WTC11 (cell line): ENCODE results near the gene SLC25A25. TPM values are rescaled to one million over a fixed set of nuclear protein-coding genes. Genes with fewer than 3 reads are reported as not detected.

Source experiments
- ATAC-seq: fragments of 200-7000 bp; cut with Tn5 transposase; 2 replicates; pipeline ENCODE4 v1.10.0; 2021; ENCODE audit warnings: mild to moderate bottlenecking, moderate library complexity
- CTCF ChIA-PET: fragments of 300-600 bp; sonication (Branson Sonifier 250); formaldehyde crosslinking; loops from one replicate; lab custom pipeline; 2021; ENCODE audit warnings: antibody characterized with exemption; lab: Charles Lee
- POLR2A ChIA-PET: fragments of 350-600 bp; sonication (Branson Sonifier 250); formaldehyde crosslinking; loops from one replicate; lab custom pipeline; 2021; ENCODE audit warnings: antibody characterized with exemption; lab: Charles Lee
- DNase-seq: peaks from one replicate; pipeline ENCODE4 v3.0.0; 2021; ENCODE audit warnings: low spot score
- H3K27ac Mint-ChIP-seq: 2 replicates; pipeline ENCODE4 v1.8.0; 2021; ENCODE audit warnings: mixed read lengths
- H3K27me3 Mint-ChIP-seq: 2 replicates; pipeline ENCODE4 v1.8.0; 2021; ENCODE audit warnings: low read depth, mild to moderate bottlenecking, moderate library complexity, mixed read lengths
- H3K36me3 Mint-ChIP-seq: 2 replicates; pipeline ENCODE4 v1.8.0; 2021; ENCODE audit warnings: mixed read lengths
- H3K4me1 Mint-ChIP-seq: 2 replicates; pipeline ENCODE4 v1.8.0; 2022; ENCODE audit warnings: mixed read lengths
- H3K4me3 Mint-ChIP-seq: 2 replicates; pipeline ENCODE4 v1.8.0; 2021; ENCODE audit warnings: mild to moderate bottlenecking, moderate library complexity, mixed read lengths
- H3K9me3 Mint-ChIP-seq: 2 replicates; pipeline ENCODE4 v1.8.0; 2021; ENCODE audit warnings: mixed read lengths
- AFF4 ChIP-seq: sonication (generic); formaldehyde crosslinking; IDR thresholded peaks from 2 replicates; pipeline ENCODE4 v1.8.1; 2023; ENCODE audit warnings: mild to moderate bottlenecking, missing genetic modification reagents, borderline replicate concordance
- ELF4 ChIP-seq: sonication (generic); formaldehyde crosslinking; IDR thresholded peaks from 2 replicates; pipeline ENCODE4 v1.8.1; 2022; ENCODE audit warnings: low read depth, mild to moderate bottlenecking, moderate library complexity, missing genetic modification reagents
- FOXP4 ChIP-seq: sonication (generic); formaldehyde crosslinking; IDR thresholded peaks from 2 replicates; pipeline ENCODE4 v1.8.0; 2022; ENCODE audit warnings: mild to moderate bottlenecking, missing genetic modification reagents
- MXD4 ChIP-seq: fragments of 250-450 bp; sonication (Bioruptor Pico); IDR thresholded peaks from 2 replicates; pipeline ENCODE4 v1.8.0; 2021; ENCODE audit warnings: mild to moderate bottlenecking, moderate library complexity, borderline replicate concordance
- NR1H2 ChIP-seq: sonication (generic); formaldehyde crosslinking; IDR thresholded peaks from 2 replicates; pipeline ENCODE4 v1.9.0; 2021; ENCODE audit warnings: mild to moderate bottlenecking, moderate library complexity, missing genetic modification reagents
- STAT6 ChIP-seq: sonication (generic); formaldehyde crosslinking; conservative IDR thresholded peaks from 2 replicates; pipeline ENCODE4 v1.8.1; 2023; ENCODE audit warnings: mild to moderate bottlenecking, low read depth, missing genetic modification reagents, moderate library complexity
- ZNF121 ChIP-seq: sonication (generic); formaldehyde crosslinking; IDR thresholded peaks from 2 replicates; pipeline ENCODE4 v1.8.0; 2023; ENCODE audit warnings: missing genetic modification reagents
- total RNA-seq: library from RNA; stranded (reverse); gene quantifications from 3 replicates; pipeline ENCODE4 v1.2.3, GENCODE V29; 2021
- TF ChIP-seq, protein P1 (sequence below): sonication (generic); formaldehyde crosslinking; IDR thresholded peaks from 2 replicates; pipeline ENCODE4 v1.8.1; 2022; ENCODE audit warnings: low read depth, missing genetic modification reagents, borderline replicate concordance
- TF ChIP-seq, protein P2 (sequence below): sonication (generic); formaldehyde crosslinking; IDR thresholded peaks from 2 replicates; pipeline ENCODE4 v1.8.1; 2022; ENCODE audit warnings: mild to moderate bottlenecking, missing genetic modification reagents, moderate library complexity, borderline replicate concordance
- TF ChIP-seq, protein P3 (sequence below): sonication (generic); formaldehyde crosslinking; IDR thresholded peaks from 2 replicates; pipeline ENCODE4 v1.8.1; 2023; ENCODE audit warnings: mild to moderate bottlenecking, missing genetic modification reagents

Gene SLC25A25
- total RNA-seq, 1 experiment from 2014 or later = 17.4 TPM

GRCh38 chr9:128092199-128092977, 24.4 kb downstream of the SLC25A25 start:
- H3K4me1 Mint-ChIP-seq = peaks cover 26% of the 10 kb centered on the region
- no peak for ATAC-seq
- CTCF ChIA-PET = interaction anchor here (0.9 to 3.0 kb wide), 6 partner anchors 11 to 114 kb away, joined by 3 to 35 read pairs (median 4); no protein-coding TSS in a partner anchor
- no peaks in the 10 kb centered on the region for H3K27me3 Mint-ChIP-seq
- POLR2A ChIA-PET = interaction anchor here (2.1 kb wide), 1 partner anchor 25 kb away, joined by 6 read pairs; the partner anchor contains the start of genes NAIF1 and SLC25A25
- H3K9me3 Mint-ChIP-seq = no peaks in the 10 kb centered on the region
- H3K27ac Mint-ChIP-seq = peak overlapping the region; percentile 54; the same call in 1 of the 2 replicates
- no peak for TF ChIP-seq FOXP4 (CRISPR knock-in tag)
- no peak for TF ChIP-seq NR1H2
- TF ChIP-seq ZNF121 (CRISPR knock-in tag) = no peak
- no peak for TF ChIP-seq STAT6 (CRISPR knock-in tag)
- no peak for TF ChIP-seq MXD4 (CRISPR knock-in tag)
- no peak for TF ChIP-seq ELF4
- TF ChIP-seq, protein P1, sequence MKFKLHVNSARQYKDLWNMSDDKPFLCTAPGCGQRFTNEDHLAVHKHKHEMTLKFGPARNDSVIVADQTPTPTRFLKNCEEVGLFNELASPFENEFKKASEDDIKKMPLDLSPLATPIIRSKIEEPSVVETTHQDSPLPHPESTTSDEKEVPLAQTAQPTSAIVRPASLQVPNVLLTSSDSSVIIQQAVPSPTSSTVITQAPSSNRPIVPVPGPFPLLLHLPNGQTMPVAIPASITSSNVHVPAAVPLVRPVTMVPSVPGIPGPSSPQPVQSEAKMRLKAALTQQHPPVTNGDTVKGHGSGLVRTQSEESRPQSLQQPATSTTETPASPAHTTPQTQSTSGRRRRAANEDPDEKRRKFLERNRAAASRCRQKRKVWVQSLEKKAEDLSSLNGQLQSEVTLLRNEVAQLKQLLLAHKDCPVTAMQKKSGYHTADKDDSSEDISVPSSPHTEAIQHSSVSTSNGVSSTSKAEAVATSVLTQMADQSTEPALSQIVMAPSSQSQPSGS (CRISPR knock-in tag) = no peak
- TF ChIP-seq, protein P2, sequence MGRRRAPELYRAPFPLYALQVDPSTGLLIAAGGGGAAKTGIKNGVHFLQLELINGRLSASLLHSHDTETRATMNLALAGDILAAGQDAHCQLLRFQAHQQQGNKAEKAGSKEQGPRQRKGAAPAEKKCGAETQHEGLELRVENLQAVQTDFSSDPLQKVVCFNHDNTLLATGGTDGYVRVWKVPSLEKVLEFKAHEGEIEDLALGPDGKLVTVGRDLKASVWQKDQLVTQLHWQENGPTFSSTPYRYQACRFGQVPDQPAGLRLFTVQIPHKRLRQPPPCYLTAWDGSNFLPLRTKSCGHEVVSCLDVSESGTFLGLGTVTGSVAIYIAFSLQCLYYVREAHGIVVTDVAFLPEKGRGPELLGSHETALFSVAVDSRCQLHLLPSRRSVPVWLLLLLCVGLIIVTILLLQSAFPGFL (CRISPR knock-in tag) = no peak
- no peak for TF ChIP-seq AFF4 (CRISPR knock-in tag)
- TF ChIP-seq, protein P3, sequence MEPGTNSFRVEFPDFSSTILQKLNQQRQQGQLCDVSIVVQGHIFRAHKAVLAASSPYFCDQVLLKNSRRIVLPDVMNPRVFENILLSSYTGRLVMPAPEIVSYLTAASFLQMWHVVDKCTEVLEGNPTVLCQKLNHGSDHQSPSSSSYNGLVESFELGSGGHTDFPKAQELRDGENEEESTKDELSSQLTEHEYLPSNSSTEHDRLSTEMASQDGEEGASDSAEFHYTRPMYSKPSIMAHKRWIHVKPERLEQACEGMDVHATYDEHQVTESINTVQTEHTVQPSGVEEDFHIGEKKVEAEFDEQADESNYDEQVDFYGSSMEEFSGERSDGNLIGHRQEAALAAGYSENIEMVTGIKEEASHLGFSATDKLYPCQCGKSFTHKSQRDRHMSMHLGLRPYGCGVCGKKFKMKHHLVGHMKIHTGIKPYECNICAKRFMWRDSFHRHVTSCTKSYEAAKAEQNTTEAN = no peak
- no peak for DNase-seq
- H3K36me3 Mint-ChIP-seq = no peaks in the 10 kb centered on the region
- H3K4me3 Mint-ChIP-seq = no peak overlapping the region
